HepG2 (cell line): ENCODE measurements around the gene C1orf116. TPM values are rescaled to one million over a fixed set of nuclear protein-coding genes. Genes with fewer than 3 reads are reported as not detected.
A peak's percentile ranks its signal among the peaks of the same experiment; 100 is the strongest.

Experiments
- ATAC-seq: fragments of 200-7000 bp; cut with Tn5 transposase; 3 replicates; pipeline ENCODE4 v1.9.1; 2020; ENCODE audit warnings: mild to moderate bottlenecking, moderate library complexity
- Bru-seq: library from RNA; stranded (reverse); fragments of 400-500 nt; gene quantifications from one replicate; lab custom pipeline; 2021; lab: Mats Ljungman, UMichigan
- BruChase-seq, 2 experiments: library from RNA; stranded (reverse); fragments of 400-500 nt; gene quantifications; one replicate each; lab custom pipeline; 2021; lab: Mats Ljungman, UMichigan
- BruUV-seq: library from RNA; stranded (reverse); fragments of 400-500 nt; replicated peaks from 2 replicates; lab custom pipeline; 2021; lab: Mats Ljungman, UMichigan
- CTCF ChIA-PET: fragments of 300-600 bp; formaldehyde crosslinking; extraction: SDS; loops from one replicate; lab custom pipeline; 2021; ENCODE audit warnings: low total read pairs, inconsistent platforms, low intra/inter-chr PET ratio; lab: Yijun Ruan, JAX
- POLR2A ChIA-PET: fragments of 350-600 bp; sonication (Branson Sonifier 250); formaldehyde crosslinking; loops from one replicate; lab custom pipeline; 2020; ENCODE audit warnings: antibody characterized with exemption, inconsistent platforms; lab: Yijun Ruan, JAX
- DNase-seq: peaks from one replicate; pipeline ENCODE4 v3.0.0-alpha.2; 2015; ENCODE audit warnings: low spot score
- FAIRE-seq: peaks from 3 replicates; lab custom pipeline; 2011; peaks lifted over from hg19 to GRCh38; lab: Jason Lieb, UNC
- H2AFZ ChIP-seq: one replicate; pipeline ENCODE4 v1.6.1; 2011; ENCODE audit warnings: low read length, inconsistent platforms
- H3K27ac ChIP-seq: fragments of 300-600 bp; 3 replicates; pipeline ENCODE4 v1.8.0; 2011; ENCODE audit warnings: mixed run types, mild to moderate bottlenecking, mixed read lengths, low read length, inconsistent platforms; ENCODE audit not compliant: insufficient read depth; ENCODE audit errors: extremely low read length
- H3K27me3 ChIP-seq, 2 experiments: fragments of 200-600 bp in 1 of 2; 2 replicates in 1 of 2; 3 replicates in 1 of 2; pipeline versions ENCODE4 v1.6.0 to v1.8.0; 2011; ENCODE audit warnings: low read length in 2 of 2, mild to moderate bottlenecking in 2 of 2, moderate library complexity in 2 of 2, inconsistent platforms in 1 of 2; ENCODE audit not compliant: insufficient read depth in 2 of 2, control insufficient read depth in 1 of 2
- H3K36me3 ChIP-seq, 2 experiments: fragments of 200-600 bp in 1 of 2; replicated peaks in 1 of 2; 2 replicates in 1 of 2; 3 replicates in 1 of 2; pipeline versions ENCODE4 v1.5.1 to v1.8.0; 2011; ENCODE audit warnings: low read length in 2 of 2, inconsistent platforms in 1 of 2; ENCODE audit not compliant: insufficient read depth in 2 of 2, control insufficient read depth in 1 of 2
- H3K4me1 ChIP-seq: 2 replicates; pipeline ENCODE4 v1.5.1; 2012; ENCODE audit warnings: low read length, inconsistent platforms; ENCODE audit not compliant: insufficient read depth
- H3K4me2 ChIP-seq: 2 replicates; pipeline ENCODE4 v1.6.0; 2011; ENCODE audit warnings: low read depth, low read length, inconsistent platforms
- H3K4me3 ChIP-seq, 3 experiments: fragments of 200-600 bp in 1 of 3; sonication (generic), shearing (Covaris generic) in 1 of 3; replicated peaks in 1 of 3; 2 replicates each; pipeline ENCODE4 v1.5.1; 2011 to 2016; ENCODE audit warnings: low read length in 3 of 3, inconsistent platforms in 2 of 3, low read depth in 2 of 3, mild to moderate bottlenecking in 2 of 3, control low read depth in 1 of 3, mixed read lengths in 1 of 3; ENCODE audit not compliant: insufficient read depth in 1 of 3
- H3K79me2 ChIP-seq: one replicate; pipeline ENCODE4 v1.6.1; 2011; ENCODE audit warnings: low read length, inconsistent platforms; ENCODE audit not compliant: insufficient read depth
- H3K9ac ChIP-seq: 2 replicates; pipeline ENCODE4 v1.6.0; 2011; ENCODE audit warnings: mild to moderate bottlenecking, low read depth, low read length, inconsistent platforms; ENCODE audit not compliant: insufficient read depth
- H3K9me3 ChIP-seq: 2 replicates; pipeline ENCODE4 v1.5.1; 2012; ENCODE audit warnings: mild to moderate bottlenecking, low read length
- H4K20me1 ChIP-seq: 2 replicates; pipeline ENCODE4 v1.6.0; 2011; ENCODE audit warnings: inconsistent platforms, mild to moderate bottlenecking, low read length, moderate library complexity; ENCODE audit not compliant: insufficient read depth
- CSRNP1 ChIP-seq: sonication (generic); formaldehyde crosslinking; IDR thresholded peaks from 2 replicates; pipeline ENCODE4 v1.8.1; 2023; ENCODE audit warnings: mild to moderate bottlenecking, missing genetic modification reagents
- HNF1A ChIP-seq, 2 experiments: sonication (generic) in 1 of 2; formaldehyde crosslinking in 1 of 2; IDR thresholded peaks; 2 replicates each; pipeline versions ENCODE4 v1.4.0 to v1.6.1; 2016 to 2020; ENCODE audit warnings: borderline replicate concordance in 1 of 2, low read depth in 1 of 2, mild to moderate bottlenecking in 1 of 2, missing genetic modification reagents in 1 of 2
- MED8 ChIP-seq: sonication (generic); formaldehyde crosslinking; IDR thresholded peaks from 2 replicates; pipeline ENCODE4 v1.8.1; 2023; ENCODE audit warnings: mild to moderate bottlenecking, missing genetic modification reagents; ENCODE audit not compliant: insufficient replicate concordance
- PATZ1 ChIP-seq: sonication (generic); formaldehyde crosslinking; IDR thresholded peaks from 2 replicates; pipeline ENCODE4 v1.4.0; 2020; ENCODE audit warnings: missing genetic modification reagents
- THAP8 ChIP-seq: sonication (generic); formaldehyde crosslinking; IDR thresholded peaks from 2 replicates; pipeline ENCODE4 v1.5.1; 2020; ENCODE audit warnings: missing genetic modification reagents, mild to moderate bottlenecking, borderline replicate concordance
- TRIM24 ChIP-seq: sonication (generic); formaldehyde crosslinking; IDR thresholded peaks from 2 replicates; pipeline ENCODE4 v1.8.0; 2022; ENCODE audit warnings: mild to moderate bottlenecking, missing genetic modification reagents
- YEATS4 ChIP-seq: sonication (generic); formaldehyde crosslinking; IDR thresholded peaks from 2 replicates; pipeline ENCODE4 v1.4.0; 2020; ENCODE audit warnings: missing genetic modification reagents, borderline replicate concordance
- WGBS: methylation state at CpG from one replicate; pipeline ENCODE4 v1.1.6; 2017; ENCODE audit warnings: low lambda C conversion rate; 5-methylcytosine and 5-hydroxymethylcytosine counted together
- in situ Hi-C: cut with HindIII; loops from 2 replicates; pipeline ENCODE4 v1.10.0; 2017; ENCODE audit warnings: low pct_unique_long_range_greater_than_20kb; ENCODE audit not compliant: extremely low pct_ligation_motif_present
- intact Hi-C: fragments of 100-400 bp; cut with micrococcal nuclease; formaldehyde crosslinking; loops from one replicate; pipeline ENCODE4 v1.10.0; 2022; ENCODE audit not compliant: unreplicated experiment
- long read RNA-seq, 2 experiments: library from RNA in 1 of 2; library from polyadenylated mRNA in 1 of 2; stranded (forward) in 1 of 2; unstranded in 1 of 2; transcript quantifications; one replicate each; pipeline ENCODE4 v2.0.0, GENCODE V29; 2019 to 2022
- polyA minus RNA-seq, 3 experiments: library from RNA; depleted of rRNA, polyadenylated mRNA; stranded (reverse); fragments of >200 nt; gene quantifications; 2 replicates each; pipeline ENCODE4 v1.2.3, GENCODE V29; 2011; ENCODE audit warnings: low replicate concordance in 1 of 3
- polyA plus RNA-seq, 8 experiments: library from polyadenylated mRNA; depleted of rRNA in 3 of 8; stranded (reverse) in 7 of 8; unstranded in 1 of 8; fragments of >200 nt; fragmentation: Illumina TruSeq in 4 of 8; extraction: Trizol in 4 of 8; gene quantifications; 2 replicates each; pipeline versions ENCODE4 v1.2.1 to v1.2.3, GENCODE V29; 2011 to 2016; ENCODE audit warnings: low read depth in 4 of 8, missing spikeins in 1 of 8, mixed read lengths in 1 of 8; ENCODE audit not compliant: insufficient read depth in 1 of 8
- total RNA-seq, 5 experiments: library from RNA; depleted of rRNA; stranded (reverse); fragments of >200 nt; fragmentation: Illumina TruSeq; extraction: Trizol; gene quantifications; 2 replicates each; pipeline ENCODE4 v1.2.3, GENCODE V29; 2016; ENCODE audit warnings: low read depth in 1 of 5

The C1orf116 gene
- 0.95 and 1.1 TPM in 2 replicates for total RNA-seq (2016; rRNA removed; fragmentation: Illumina TruSeq; extraction: Trizol)
- 0.18 and 0.20 TPM in 2 replicates for total RNA-seq (2016; cell fraction: cytosol; rRNA removed; fragmentation: Illumina TruSeq; extraction: Trizol; ENCODE audit: low read depth)
- 0.80 and 0.89 TPM in 2 replicates for total RNA-seq (2016; cell fraction: insoluble cytoplasmic fraction; rRNA removed; fragmentation: Illumina TruSeq; extraction: Trizol)
- 0.56 and 0.65 TPM in 2 replicates for total RNA-seq (2016; cell fraction: membrane; rRNA removed; fragmentation: Illumina TruSeq; extraction: Trizol)
- total RNA-seq (2016; cell fraction: nucleus; rRNA removed; fragmentation: Illumina TruSeq; extraction: Trizol), result 1.0 and 1.1 TPM in 2 replicates
- polyA plus RNA-seq (2011; rRNA removed), result 0.51 and 0.77 TPM in 2 replicates
- polyA plus RNA-seq (2011; cell fraction: cytosol; rRNA removed), result 0.20 and 0.29 TPM in 2 replicates
- polyA plus RNA-seq (2011; cell fraction: nucleus; rRNA removed), result 1.0 and 1.2 TPM in 2 replicates
- polyA plus RNA-seq (2012), result 0.36 and 0.48 TPM in 2 replicates
- 0.09 and 0.16 TPM in 2 replicates for polyA plus RNA-seq (2016; cell fraction: cytosol; fragmentation: Illumina TruSeq; extraction: Trizol; ENCODE audit: low read depth)
- polyA plus RNA-seq (2016; cell fraction: insoluble cytoplasmic fraction; fragmentation: Illumina TruSeq; extraction: Trizol; ENCODE audit: low read depth), result 1.4 and 1.6 TPM in 2 replicates
- 0.35 and 0.52 TPM in 2 replicates for polyA plus RNA-seq (2016; cell fraction: membrane; fragmentation: Illumina TruSeq; extraction: Trizol; ENCODE audit: low read depth)
- polyA plus RNA-seq (2016; cell fraction: nucleus; fragmentation: Illumina TruSeq; extraction: Trizol; ENCODE audit: insufficient read depth, low read depth), result 1.4 and 1.9 TPM in 2 replicates
- 0.80 TPM in 2 replicates for polyA minus RNA-seq (2011; rRNA and poly(A)+ RNA removed; ENCODE audit: low replicate concordance)
- polyA minus RNA-seq (2011; cell fraction: cytosol; rRNA and poly(A)+ RNA removed), result 0.44 and 0.69 TPM in 2 replicates
- 1.5 and 2.6 TPM in 2 replicates for polyA minus RNA-seq (2011; cell fraction: nucleus; rRNA and poly(A)+ RNA removed)
- Bru-seq, nascent RNA, result percentile 51 among the genes with signal in this experiment
- BruChase-seq, experiment 1, labeled RNA remaining after a 6-hour chase, result percentile 43 among the genes with signal in this experiment
- BruChase-seq, experiment 2, labeled RNA remaining after a 2-hour chase, result percentile 50 among the genes with signal in this experiment
- long read RNA-seq, experiment 1, partial matches to known transcripts, result 0 of 1 reads
- long read RNA-seq, experiment 1, other reads (novel, unspliced or antisense), result 1 of 1 reads
- long read RNA-seq, experiment 2, full-length matches to known transcripts, result 2 of 9 reads
- long read RNA-seq, experiment 2, partial matches to known transcripts, result 1 of 9 reads
- long read RNA-seq, experiment 2, other reads (novel, unspliced or antisense), result 6 of 9 reads

- H3K4me3 ChIP-seq, result peak within 1 kb of the TSS; percentile 42 to 55 (median 54)
- in situ Hi-C loops, result no loop called here
- TF ChIP-seq PATZ1 (CRISPR knock-in tag) (peak; percentile 88), THAP8 (CRISPR knock-in tag) (no peak), TRIM24 (CRISPR knock-in tag) (no peak), HNF1A (IDR thresholded peaks at IDR 0.05; ENCODE audit: low read depth) (peak; percentile 58; the same call in 1 of the 2 replicates), HNF1A (CRISPR knock-in tag; IDR thresholded peaks at IDR 0.05; ENCODE audit: borderline replicate concordance) (peak; percentile 67; the same call in 1 of the 2 replicates), CSRNP1 (CRISPR knock-in tag) (no peak), YEATS4 (CRISPR knock-in tag) (0 out of 2 replicates have a peak, but pooled peaks have one; percentile 25), MED8 (CRISPR knock-in tag) (no peak)
Measured at GRCh38 chr1:207032528-207033017, at the start of gene C1orf116. TSS of gene C1orf116 (minus strand) at chr1:207032756. CDS start at chr1:207027598, 5,158 bp downstream.

More at GRCh38 chr1:207032528-207033017, at the start of gene C1orf116:
- Histone ChIP-seq H3K4me2 (peak within 1 kb of the TSS; percentile 85), H3K9ac (peak within 1 kb of the TSS; percentile 12), H3K9me3 (no peaks in the 10 kb centered on the region), H4K20me1 (no peaks in the 10 kb centered on the region), H3K4me1 (peaks cover 76% of the 10 kb centered on the region), H3K27me3 (no peaks in the 10 kb centered on the region), H3K27ac (peak within 1 kb of the TSS; percentile 15), H3K36me3 (no peaks in the 10 kb centered on the region), H3K79me2 (no peaks in the 10 kb centered on the region), H2AFZ (no peak within 1 kb of the TSS)
- CTCF ChIA-PET, result no interaction called here
- peak; percentile 89 for ATAC-seq
- BruUV-seq, result no TSS peak
- intact Hi-C loops, result loop anchor here (2.0 kb wide), 1 partner anchor 18 kb away; the partner anchor contains the start of gene YOD1
- DNase-seq, result peak; percentile 60
- WGBS, result 0% methylated on average over 1 of the region's 1 CpG
- peak; percentile 86 for FAIRE-seq
- POLR2A ChIA-PET, result interaction anchor here (0.7 to 3.1 kb wide), 9 partner anchors 8 to 289 kb away, joined by 3 to 25 read pairs (median 5); partner anchors contain the start of genes CD55, PFKFB2 and YOD1
